Measurements from ENCODE around the gene SFXN5.
A peak's percentile ranks its signal among the peaks of the same experiment; 100 is the strongest.
"Not testable (repeated sequence)": the region's sequence is repeated elsewhere in the genome, so short reads cannot be mapped to it uniquely, and the experiment has no call there.

SFXN5 gene

DNA sequence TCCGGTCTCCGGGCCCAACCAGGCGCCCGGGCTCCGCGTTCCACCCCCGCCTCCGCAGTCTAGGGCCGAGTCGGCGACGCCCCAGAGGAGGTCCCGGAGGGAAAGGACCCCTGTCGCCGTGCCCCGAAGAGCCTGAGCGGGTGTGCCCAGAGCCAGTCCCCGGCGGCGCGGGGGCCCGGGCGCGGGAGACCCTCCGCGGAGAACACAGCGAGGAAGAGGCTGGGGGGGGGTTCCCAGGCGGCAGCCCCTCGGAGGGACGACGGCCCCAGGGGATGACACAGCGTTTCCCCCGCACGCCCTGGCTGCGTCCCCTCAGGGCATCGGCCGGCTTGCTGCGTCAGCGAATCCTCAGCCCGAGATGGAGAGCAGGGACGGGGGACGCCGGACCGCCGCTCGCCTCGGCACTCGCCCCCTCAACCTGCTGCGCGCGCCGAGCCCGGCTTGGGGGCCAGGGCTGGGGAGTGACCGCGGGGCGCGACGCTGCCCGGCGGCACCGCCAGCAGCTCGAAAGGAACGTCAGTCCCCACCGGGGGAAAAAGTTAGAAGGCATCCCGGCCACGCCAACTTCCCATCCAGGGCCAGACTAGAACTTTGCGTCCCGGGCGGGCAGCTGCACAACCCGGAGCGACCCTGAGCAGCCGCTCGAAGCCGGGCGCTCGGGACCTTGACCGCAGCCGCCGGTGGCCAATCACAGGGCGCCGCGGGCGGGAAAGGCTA is 711 bp downstream of the SFXN5 start:
- Histone ChIP-seq H3K36me3 (no peaks in the 10 kb centered on the region), H3K4me1 (no peaks in the 10 kb centered on the region), H3K27me3 (no peaks in the 10 kb centered on the region), H3K4me3 (ENCODE audit: low read depth, low read length) (peak overlapping the region; percentile 60), H3K9me3 (no peaks in the 10 kb centered on the region)
- peak; percentile 47 for DNase-seq
- TF ChIP-seq, protein P1, sequence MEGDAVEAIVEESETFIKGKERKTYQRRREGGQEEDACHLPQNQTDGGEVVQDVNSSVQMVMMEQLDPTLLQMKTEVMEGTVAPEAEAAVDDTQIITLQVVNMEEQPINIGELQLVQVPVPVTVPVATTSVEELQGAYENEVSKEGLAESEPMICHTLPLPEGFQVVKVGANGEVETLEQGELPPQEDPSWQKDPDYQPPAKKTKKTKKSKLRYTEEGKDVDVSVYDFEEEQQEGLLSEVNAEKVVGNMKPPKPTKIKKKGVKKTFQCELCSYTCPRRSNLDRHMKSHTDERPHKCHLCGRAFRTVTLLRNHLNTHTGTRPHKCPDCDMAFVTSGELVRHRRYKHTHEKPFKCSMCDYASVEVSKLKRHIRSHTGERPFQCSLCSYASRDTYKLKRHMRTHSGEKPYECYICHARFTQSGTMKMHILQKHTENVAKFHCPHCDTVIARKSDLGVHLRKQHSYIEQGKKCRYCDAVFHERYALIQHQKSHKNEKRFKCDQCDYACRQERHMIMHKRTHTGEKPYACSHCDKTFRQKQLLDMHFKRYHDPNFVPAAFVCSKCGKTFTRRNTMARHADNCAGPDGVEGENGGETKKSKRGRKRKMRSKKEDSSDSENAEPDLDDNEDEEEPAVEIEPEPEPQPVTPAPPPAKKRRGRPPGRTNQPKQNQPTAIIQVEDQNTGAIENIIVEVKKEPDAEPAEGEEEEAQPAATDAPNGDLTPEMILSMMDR (IDR thresholded peaks at IDR 0.05; ENCODE audit: low read depth, low read length): no peak

DNA sequence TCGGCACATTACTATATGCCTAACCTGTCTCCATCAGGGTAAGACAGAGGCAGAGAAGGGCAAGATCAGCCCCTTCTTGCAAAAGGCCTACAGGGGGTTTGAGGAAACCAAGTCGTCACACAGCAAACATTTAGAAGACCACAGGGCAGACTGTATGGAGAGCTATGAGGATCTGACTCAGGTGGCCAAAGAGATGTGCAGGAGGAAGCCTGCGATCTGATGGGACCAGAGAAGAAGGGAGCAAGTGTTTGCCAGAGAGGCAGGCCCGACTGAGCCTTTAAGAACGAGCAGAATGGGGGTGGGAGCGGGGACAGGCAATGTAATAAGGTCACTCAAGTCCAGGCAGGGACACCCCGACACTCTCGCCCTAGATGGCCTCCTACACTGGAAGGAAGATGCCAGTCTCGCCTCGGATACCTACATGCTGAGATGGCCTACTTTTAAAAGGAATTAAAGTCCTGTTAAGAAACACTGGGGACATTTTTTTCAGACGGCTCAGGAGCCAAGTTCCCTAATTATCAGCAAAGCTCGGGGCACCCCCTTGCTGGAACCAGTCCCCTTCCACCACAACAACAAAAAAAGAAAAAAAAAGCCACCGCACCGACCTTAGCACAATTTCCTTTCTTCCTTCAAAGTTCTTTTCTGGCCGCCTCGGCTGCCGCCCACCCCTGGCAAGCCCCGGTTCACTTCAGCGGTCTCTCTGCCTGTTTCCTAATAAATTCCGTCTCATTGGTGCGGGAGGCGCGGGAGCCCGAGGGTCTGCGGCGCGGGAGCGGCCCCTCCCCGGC is 1.5 kb downstream of the SFXN5 start:
- Histone ChIP-seq H3K4me1 (no peaks in the 10 kb centered on the region), H3K4me3 (ENCODE audit: low read depth, low read length) (peak overlapping the region; percentile 60), H3K36me3 (no peaks in the 10 kb centered on the region), H3K27me3 (no peaks in the 10 kb centered on the region), H3K9me3 (no peaks in the 10 kb centered on the region)
- TF ChIP-seq, protein P1 (IDR thresholded peaks at IDR 0.05; ENCODE audit: low read depth, low read length): no peak
- no peak for DNase-seq

DNA sequence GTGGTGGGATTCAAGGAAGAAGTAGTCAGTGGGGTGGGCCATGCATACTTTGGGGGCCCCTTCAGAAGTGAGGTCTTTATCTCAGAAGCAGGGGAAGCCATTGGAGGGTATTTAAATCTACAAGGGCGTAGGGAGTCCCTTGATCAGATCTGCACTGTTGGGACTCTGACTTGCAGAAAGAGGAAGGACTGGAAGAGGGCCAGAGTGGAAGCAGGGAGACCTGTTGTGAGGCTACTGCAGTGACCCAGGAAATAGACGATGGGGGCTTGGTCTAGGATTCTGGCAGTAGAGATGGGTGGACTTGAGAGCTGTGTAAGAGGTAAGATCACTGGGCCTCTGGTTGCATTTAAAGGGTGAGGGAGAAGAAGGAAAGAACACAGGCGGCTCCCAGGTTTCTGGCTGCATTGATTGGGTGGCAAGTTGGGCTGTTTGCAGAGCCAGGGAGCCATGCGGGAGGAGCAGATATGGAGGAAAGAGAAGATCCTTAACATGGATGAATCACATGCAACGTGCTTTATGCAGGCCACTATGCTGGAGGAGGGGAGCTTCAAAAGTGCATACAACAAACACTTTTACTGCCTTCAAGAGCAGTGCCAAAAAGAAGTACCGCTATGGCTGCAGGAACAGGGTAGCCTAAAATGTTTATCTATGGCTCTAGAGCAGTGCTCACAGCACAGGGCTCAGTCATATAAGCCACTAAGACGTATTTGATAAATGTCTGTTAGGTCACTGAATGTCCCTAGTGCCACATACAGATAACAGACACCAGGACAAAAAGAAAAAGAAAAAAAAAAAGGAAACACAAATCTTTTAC is 2.3 kb downstream of the SFXN5 start:
- TF ChIP-seq, protein P1 (IDR thresholded peaks at IDR 0.05; ENCODE audit: low read depth, low read length): no peak
- Histone ChIP-seq H3K36me3 (no peaks in the 10 kb centered on the region), H3K4me3 (ENCODE audit: low read depth, low read length) (peak overlapping the region; percentile 60), H3K4me1 (no peaks in the 10 kb centered on the region), H3K27me3 (no peaks in the 10 kb centered on the region), H3K9me3 (no peaks in the 10 kb centered on the region)
- DNase-seq: no peak

DNA sequence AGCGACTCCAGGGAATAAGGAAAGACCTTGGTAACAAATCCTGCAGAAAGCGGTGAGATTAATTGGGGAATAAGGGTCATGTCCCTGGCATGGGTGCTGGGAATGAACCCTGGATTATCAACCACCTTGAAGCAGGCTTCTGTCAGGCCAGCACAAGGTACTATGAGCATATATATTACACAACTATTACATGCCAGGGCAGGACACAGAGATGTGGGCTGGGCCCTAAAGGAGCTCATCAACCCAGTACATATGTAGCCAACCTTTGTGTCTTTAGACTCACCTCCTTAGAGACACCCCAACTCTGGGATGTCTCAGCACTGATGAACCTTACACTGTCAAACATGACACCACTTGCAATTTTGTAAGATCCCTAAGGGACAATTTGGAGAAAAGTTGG is 3.4 kb downstream of the SFXN5 start:
- H3K4me1 ChIP-seq: no peaks in the 10 kb centered on the region
- TF ChIP-seq, protein P1 (IDR thresholded peaks at IDR 0.05; ENCODE audit: low read depth, low read length): no peak

DNA sequence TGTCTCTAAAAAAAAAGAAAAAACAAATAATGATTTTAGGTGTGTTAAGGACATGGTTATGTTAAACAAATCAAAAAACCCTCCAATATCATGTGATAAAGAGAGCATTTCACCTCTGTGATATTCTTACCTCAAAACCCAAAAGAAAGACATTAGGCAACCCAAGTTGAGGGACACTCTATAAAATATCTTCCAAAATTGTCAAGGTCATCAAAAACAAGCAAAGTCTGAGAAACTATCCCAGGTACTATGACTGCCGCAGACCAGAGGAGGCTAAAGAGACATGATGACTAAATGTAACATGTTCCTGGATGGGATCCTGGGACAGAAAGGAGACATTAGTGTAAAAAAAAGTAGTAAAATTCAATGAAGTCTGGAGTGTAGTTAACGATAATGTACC is 4.5 kb downstream of the SFXN5 start:
- Histone ChIP-seq H3K36me3 (no peaks in the 10 kb centered on the region), H3K9me3 (no peaks in the 10 kb centered on the region), H3K4me1 (no peaks in the 10 kb centered on the region), H3K4me3 (ENCODE audit: low read depth, low read length) (no peak overlapping the region), H3K27me3 (no peaks in the 10 kb centered on the region)
- TF ChIP-seq, protein P1 (IDR thresholded peaks at IDR 0.05; ENCODE audit: low read depth, low read length): no peak
- no peak for DNase-seq

More for the DNA sequence above, 3.4 kb downstream of the SFXN5 start:
- Histone ChIP-seq H3K4me3 (ENCODE audit: low read depth, low read length) (no peak overlapping the region), H3K27me3 (no peaks in the 10 kb centered on the region), H3K9me3 (no peaks in the 10 kb centered on the region), H3K36me3 (no peaks in the 10 kb centered on the region)
- no peak for DNase-seq

DNA sequence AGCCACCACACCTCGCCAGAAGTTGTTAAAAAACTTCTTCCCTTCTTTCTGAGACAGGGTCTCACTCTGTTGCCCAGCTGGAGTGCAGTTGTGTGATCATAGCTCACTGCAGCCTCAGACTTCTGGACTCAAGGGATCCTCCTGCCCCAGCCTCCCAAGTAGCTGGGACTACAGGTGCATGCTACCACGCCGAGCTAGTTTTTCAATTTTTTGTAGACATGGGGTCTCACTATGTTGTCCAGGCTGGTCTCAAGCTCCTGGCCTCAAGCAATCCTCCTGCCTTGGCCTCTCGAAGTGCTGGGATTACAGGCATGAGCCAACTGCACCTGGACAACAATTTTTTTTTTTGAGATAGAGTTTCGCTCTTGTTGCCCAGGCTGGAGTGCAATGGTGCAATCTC is 6.4 kb downstream of the SFXN5 start:
- not testable (repeated sequence) for H3K4me1 ChIP-seq; H3K9me3 ChIP-seq; H3K36me3 ChIP-seq; DNase-seq; H3K4me3 ChIP-seq (ENCODE audit: low read depth, low read length); H3K27me3 ChIP-seq

All from BE2C (cell line).